ENCODE data around the gene DYNC2LI1.

The DYNC2LI1 gene

GRCh38 chr2:43818761-43819160 lies 44.9 kb downstream of the DYNC2LI1 start:
- Histone ChIP-seq H3K27me3 (ENCODE audit: control insufficient read depth, insufficient read depth, low read length) (no peaks in the 10 kb centered on the region), H3K4me1 (ENCODE audit: control insufficient read depth, insufficient read depth, low read length) (no peaks in the 10 kb centered on the region), H3K36me3 (ENCODE audit: control insufficient read depth, insufficient read depth, low read length) (no peaks in the 10 kb centered on the region), H3K27ac (ENCODE audit: low read depth, low read length) (no peak overlapping the region), H3K4me3 (ENCODE audit: low read depth, low read length) (no peak overlapping the region), H3K9ac (ENCODE audit: low read length) (no peak overlapping the region), H3K9me3 (ENCODE audit: control insufficient read depth, insufficient read depth, low read depth, low read length) (no peaks in the 10 kb centered on the region)

DNA sequence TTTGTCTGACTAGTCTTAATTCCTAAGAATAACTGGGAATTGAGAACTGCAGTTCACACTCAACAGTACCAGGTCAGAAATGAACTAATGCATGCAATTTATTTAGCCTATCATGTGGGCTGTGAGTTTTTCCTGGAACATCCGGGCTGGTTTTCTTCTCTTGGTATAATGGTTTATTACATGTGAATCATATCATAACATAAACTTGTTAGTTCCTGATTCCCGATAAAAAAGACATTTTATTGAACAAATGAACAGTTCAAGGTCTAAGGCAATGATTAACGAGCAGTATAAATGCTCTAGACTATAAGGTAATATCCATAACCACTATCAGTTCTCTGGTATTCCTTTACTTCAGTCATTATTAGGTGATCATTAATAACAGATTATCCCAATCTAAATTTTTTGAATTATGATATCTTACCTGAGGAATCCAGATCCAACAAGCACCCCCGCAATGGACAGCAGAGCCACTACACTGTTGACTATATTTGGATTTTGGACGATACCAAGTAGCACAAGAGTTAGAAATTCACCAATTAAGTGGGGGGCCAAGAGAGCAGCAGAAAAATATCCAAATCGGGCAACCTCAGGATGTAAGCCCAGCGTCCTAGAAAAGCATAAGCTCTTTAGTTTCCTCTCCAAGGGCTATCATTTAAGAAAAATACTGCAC lies 45.8 kb downstream of the DYNC2LI1 start:
- Histone ChIP-seq H3K9ac (ENCODE audit: low read length) (no peak overlapping the region), H3K27me3 (ENCODE audit: control insufficient read depth, insufficient read depth, low read length) (no peaks in the 10 kb centered on the region), H3K4me1 (ENCODE audit: control insufficient read depth, insufficient read depth, low read length) (no peaks in the 10 kb centered on the region), H3K36me3 (ENCODE audit: control insufficient read depth, insufficient read depth, low read length) (no peaks in the 10 kb centered on the region), H3K27ac (ENCODE audit: low read depth, low read length) (no peak overlapping the region), H3K9me3 (ENCODE audit: control insufficient read depth, insufficient read depth, low read depth, low read length) (no peaks in the 10 kb centered on the region), H3K4me3 (ENCODE audit: low read depth, low read length) (no peak overlapping the region)

- no peaks in the 10 kb centered on the region for H3K36me3 ChIP-seq (ENCODE audit: control insufficient read depth, insufficient read depth, low read length)
Measured at GRCh38 chr2:43822839-43823238, 49.0 kb downstream of the DYNC2LI1 start.

DNA sequence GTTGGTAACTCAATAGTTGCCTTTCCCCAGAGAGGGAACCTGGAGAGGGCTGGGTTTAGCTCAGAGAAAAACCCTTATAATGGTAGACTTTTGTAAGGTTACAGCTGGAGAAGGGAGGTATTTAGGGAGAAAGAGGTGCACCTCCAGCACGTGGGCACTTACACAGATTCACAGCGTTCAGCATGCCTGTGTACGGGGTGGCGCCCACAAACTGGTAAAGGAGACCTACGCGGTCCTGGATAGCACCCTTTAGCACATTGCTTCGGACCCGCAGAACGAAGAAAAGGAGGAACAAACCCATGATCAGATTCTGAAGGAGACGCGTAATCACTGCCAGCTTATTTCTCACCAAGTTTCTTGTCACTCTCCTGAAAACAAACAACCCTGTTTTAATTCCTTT lies 49.9 kb downstream of the DYNC2LI1 start:
- Histone ChIP-seq H3K9ac (ENCODE audit: low read length) (no peak overlapping the region), H3K27ac (ENCODE audit: low read depth, low read length) (no peak overlapping the region), H3K9me3 (ENCODE audit: control insufficient read depth, insufficient read depth, low read depth, low read length) (no peaks in the 10 kb centered on the region), H3K36me3 (ENCODE audit: control insufficient read depth, insufficient read depth, low read length) (no peaks in the 10 kb centered on the region), H3K4me1 (ENCODE audit: control insufficient read depth, insufficient read depth, low read length) (no peaks in the 10 kb centered on the region), H3K4me3 (ENCODE audit: low read depth, low read length) (no peak overlapping the region), H3K27me3 (ENCODE audit: control insufficient read depth, insufficient read depth, low read length) (no peaks in the 10 kb centered on the region)

More at GRCh38 chr2:43822839-43823238, 49.0 kb downstream of the DYNC2LI1 start:
- H3K27me3 ChIP-seq (ENCODE audit: control insufficient read depth, insufficient read depth, low read length), result no peaks in the 10 kb centered on the region
- H3K9ac ChIP-seq (ENCODE audit: low read length), result no peak overlapping the region
- no peak overlapping the region for H3K4me3 ChIP-seq (ENCODE audit: low read depth, low read length)
- H3K4me1 ChIP-seq (ENCODE audit: control insufficient read depth, insufficient read depth, low read length), result no peaks in the 10 kb centered on the region
- no peak overlapping the region for H3K27ac ChIP-seq (ENCODE audit: low read depth, low read length)
- H3K9me3 ChIP-seq (ENCODE audit: control insufficient read depth, insufficient read depth, low read depth, low read length), result no peaks in the 10 kb centered on the region

DNA sequence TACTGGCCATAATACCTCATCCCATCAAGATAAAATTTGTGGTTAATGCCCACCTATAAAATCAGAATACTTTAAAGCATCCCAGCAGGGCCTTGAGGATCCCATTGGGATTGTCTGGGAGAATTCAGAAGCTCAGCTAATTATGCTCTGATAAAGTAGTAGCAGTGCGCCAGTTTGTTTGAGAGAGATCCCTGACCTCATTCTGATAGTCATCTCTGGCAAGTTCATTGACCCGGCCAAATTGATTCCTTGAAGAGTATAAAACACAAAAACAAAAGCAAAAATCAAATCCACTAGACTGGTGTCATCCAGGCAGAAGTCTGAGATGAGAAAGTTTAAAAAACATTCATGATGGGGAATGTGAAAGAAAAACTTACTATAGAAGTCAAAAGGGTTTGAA lies 50.7 kb downstream of the DYNC2LI1 start:
- no peaks in the 10 kb centered on the region for H3K9me3 ChIP-seq (ENCODE audit: control insufficient read depth, insufficient read depth, low read depth, low read length)
- H3K36me3 ChIP-seq (ENCODE audit: control insufficient read depth, insufficient read depth, low read length), result no peaks in the 10 kb centered on the region
- H3K27me3 ChIP-seq (ENCODE audit: control insufficient read depth, insufficient read depth, low read length), result peaks cover 2% of the 10 kb centered on the region
- H3K4me1 ChIP-seq (ENCODE audit: control insufficient read depth, insufficient read depth, low read length), result no peaks in the 10 kb centered on the region
- H3K27ac ChIP-seq (ENCODE audit: low read depth, low read length), result no peak overlapping the region
- no peak overlapping the region for H3K4me3 ChIP-seq (ENCODE audit: low read depth, low read length)
- H3K9ac ChIP-seq (ENCODE audit: low read length), result no peak overlapping the region

DNA sequence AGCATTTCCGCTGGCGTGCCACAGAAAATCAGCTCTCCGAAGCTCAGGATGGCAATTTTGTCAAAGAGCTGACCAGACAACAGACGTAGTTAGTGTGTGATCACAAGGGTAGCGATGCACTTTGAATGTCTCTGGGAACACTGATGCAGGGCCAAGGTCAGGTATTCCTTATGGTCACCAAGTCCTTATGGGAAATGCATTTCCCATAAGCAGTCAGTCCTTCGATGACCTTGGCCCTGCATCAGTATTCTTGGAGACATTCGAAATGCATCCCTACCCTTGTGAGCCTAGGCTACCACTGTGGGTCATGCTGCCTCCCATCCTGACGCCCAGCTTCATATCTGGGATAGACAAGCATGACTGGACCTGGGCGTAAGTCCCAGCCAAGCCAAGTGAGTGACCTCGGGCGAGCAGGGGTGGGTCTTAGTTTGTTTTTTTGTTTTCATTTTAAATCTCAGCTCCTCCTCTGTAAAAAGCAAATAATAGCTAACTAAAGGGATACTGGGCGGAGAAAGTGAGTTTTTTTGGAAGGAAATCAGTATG lies 51.2 kb downstream of the DYNC2LI1 start:
- Histone ChIP-seq H3K4me3 (ENCODE audit: low read depth, low read length) (no peak overlapping the region), H3K36me3 (ENCODE audit: control insufficient read depth, insufficient read depth, low read length) (no peaks in the 10 kb centered on the region), H3K4me1 (ENCODE audit: control insufficient read depth, insufficient read depth, low read length) (no peaks in the 10 kb centered on the region), H3K27me3 (ENCODE audit: control insufficient read depth, insufficient read depth, low read length) (peaks cover 7% of the 10 kb centered on the region), H3K9me3 (ENCODE audit: control insufficient read depth, insufficient read depth, low read depth, low read length) (no peaks in the 10 kb centered on the region), H3K9ac (ENCODE audit: low read length) (no peak overlapping the region), H3K27ac (ENCODE audit: low read depth, low read length) (no peak overlapping the region)

GRCh38 chr2:43825841-43826240 lies 52.0 kb downstream of the DYNC2LI1 start:
- no peaks in the 10 kb centered on the region for H3K4me1 ChIP-seq (ENCODE audit: control insufficient read depth, insufficient read depth, low read length)
- H3K9me3 ChIP-seq (ENCODE audit: control insufficient read depth, insufficient read depth, low read depth, low read length), result no peaks in the 10 kb centered on the region
- H3K27me3 ChIP-seq (ENCODE audit: control insufficient read depth, insufficient read depth, low read length), result peaks cover 15% of the 10 kb centered on the region
- no peak overlapping the region for H3K4me3 ChIP-seq (ENCODE audit: low read depth, low read length)
- H3K36me3 ChIP-seq (ENCODE audit: control insufficient read depth, insufficient read depth, low read length), result no peaks in the 10 kb centered on the region
- no peak overlapping the region for H3K9ac ChIP-seq (ENCODE audit: low read length)
- no peak overlapping the region for H3K27ac ChIP-seq (ENCODE audit: low read depth, low read length)

DNA sequence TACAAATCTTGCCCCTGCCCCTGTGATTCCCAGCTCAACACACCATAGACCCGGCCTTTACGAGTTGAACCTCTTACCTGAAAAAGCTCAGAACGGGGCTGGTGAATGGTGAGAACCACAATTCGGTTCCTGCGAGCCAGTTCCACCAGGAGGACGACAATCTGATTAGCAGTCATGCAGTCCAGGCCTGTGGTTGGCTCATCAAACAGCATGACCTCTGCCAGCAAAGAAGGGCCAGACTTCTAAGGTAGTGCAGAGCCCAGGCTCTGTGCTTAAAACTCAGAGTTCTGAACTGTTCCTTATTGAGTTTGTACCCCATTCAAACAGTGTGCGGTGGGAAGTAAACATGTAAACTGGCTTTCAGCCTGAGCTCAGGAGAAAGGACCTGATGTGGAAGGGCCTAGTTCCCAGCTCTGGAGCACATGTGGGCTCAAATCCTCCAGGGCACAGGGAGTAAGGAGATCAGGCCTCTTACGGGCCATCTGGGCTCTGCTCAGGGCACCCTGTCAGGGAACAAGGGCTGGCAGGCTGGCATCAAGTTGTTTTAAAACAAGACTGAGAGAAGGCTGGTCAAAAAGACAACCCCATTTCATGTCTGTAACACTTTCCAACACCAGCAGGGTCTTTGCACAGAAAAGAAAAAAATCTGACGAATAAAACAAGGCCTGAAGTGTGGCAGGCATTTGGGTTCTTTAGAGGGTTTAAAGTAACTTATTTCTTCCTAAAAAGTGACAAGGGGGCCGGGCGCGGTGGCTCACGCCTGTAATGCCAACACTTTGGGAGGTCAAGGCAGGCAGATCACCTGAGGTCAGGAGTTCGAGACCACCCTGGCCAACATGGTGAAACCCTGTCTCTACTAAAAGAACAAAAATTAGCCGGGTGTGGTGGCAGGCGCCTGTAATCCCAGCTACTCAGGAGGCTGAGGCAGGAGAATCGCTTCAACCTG lies 52.7 kb downstream of the DYNC2LI1 start:
- Histone ChIP-seq H3K9ac (ENCODE audit: low read length) (no peak overlapping the region), H3K27ac (ENCODE audit: low read depth, low read length) (no peak overlapping the region), H3K4me1 (ENCODE audit: control insufficient read depth, insufficient read depth, low read length) (no peaks in the 10 kb centered on the region), H3K9me3 (ENCODE audit: control insufficient read depth, insufficient read depth, low read depth, low read length) (no peaks in the 10 kb centered on the region), H3K4me3 (ENCODE audit: low read depth, low read length) (no peak overlapping the region), H3K36me3 (ENCODE audit: control insufficient read depth, insufficient read depth, low read length) (no peaks in the 10 kb centered on the region), H3K27me3 (ENCODE audit: control insufficient read depth, insufficient read depth, low read length) (peaks cover 22% of the 10 kb centered on the region)

GRCh38 chr2:43831543-43832294 lies 57.9 kb downstream of the DYNC2LI1 start:
- Histone ChIP-seq H3K4me1 (ENCODE audit: control insufficient read depth, insufficient read depth, low read length) (peaks cover 7% of the 10 kb centered on the region), H3K27me3 (ENCODE audit: control insufficient read depth, insufficient read depth, low read length) (peaks cover 32% of the 10 kb centered on the region), H3K9me3 (ENCODE audit: control insufficient read depth, insufficient read depth, low read depth, low read length) (no peaks in the 10 kb centered on the region), H3K36me3 (ENCODE audit: control insufficient read depth, insufficient read depth, low read length) (no peaks in the 10 kb centered on the region), H3K9ac (ENCODE audit: low read length) (peak overlapping the region; percentile 42), H3K4me3 (ENCODE audit: low read depth, low read length) (peak overlapping the region; percentile 67), H3K27ac (ENCODE audit: low read depth, low read length) (no peak overlapping the region)

GRCh38 chr2:43832457-43832856 lies 58.6 kb downstream of the DYNC2LI1 start:
- Histone ChIP-seq H3K27me3 (ENCODE audit: control insufficient read depth, insufficient read depth, low read length) (peaks cover 32% of the 10 kb centered on the region), H3K36me3 (ENCODE audit: control insufficient read depth, insufficient read depth, low read length) (no peaks in the 10 kb centered on the region), H3K4me1 (ENCODE audit: control insufficient read depth, insufficient read depth, low read length) (peaks cover 7% of the 10 kb centered on the region), H3K27ac (ENCODE audit: low read depth, low read length) (no peak overlapping the region), H3K9ac (ENCODE audit: low read length) (no peak overlapping the region), H3K9me3 (ENCODE audit: control insufficient read depth, insufficient read depth, low read depth, low read length) (no peaks in the 10 kb centered on the region), H3K4me3 (ENCODE audit: low read depth, low read length) (peak overlapping the region; percentile 67)

Measured in HUES6 (cell line).